K562 (cell line): ENCODE data around the gene NDUFS3. TPM values are rescaled to one million over a fixed set of nuclear protein-coding genes. Genes with fewer than 3 reads are reported as not detected.

ENCODE experiments used
- DNMT1 ChIP-seq: fragments of 450-650 bp; IDR thresholded peaks from 2 replicates; pipeline ENCODE4 v1.6.1; 2016; ENCODE audit warnings: antibody characterized with exemption, mild to moderate bottlenecking
- EP300 ChIP-seq: IDR thresholded peaks from 2 replicates; pipeline ENCODE4 v1.6.1; 2012; ENCODE audit warnings: low read length, improper control_type of control experiment
- EWSR1 ChIP-seq: fragments of 450-650 bp; IDR thresholded peaks from 2 replicates; pipeline ENCODE4 v1.6.1; 2018; ENCODE audit warnings: borderline replicate concordance, mild to moderate bottlenecking, low read depth, moderate library complexity; ENCODE audit not compliant: partially characterized antibody
- KDM4B ChIP-seq, 2 experiments: fragments of 450-650 bp in 1 of 2; sonication (generic) in 1 of 2; IDR thresholded peaks; 2 replicates each; pipeline ENCODE4 v1.6.1; 2016 to 2017; ENCODE audit warnings: borderline replicate concordance in 2 of 2, antibody characterized with exemption in 1 of 2, low read depth in 1 of 2, mild to moderate bottlenecking in 1 of 2
- SMAD3 ChIP-seq: fragments of 450-650 bp; formaldehyde crosslinking; conservative IDR thresholded peaks from 2 replicates; pipeline ENCODE4 v1.4.0; 2020; ENCODE audit warnings: mild to moderate bottlenecking
- ZNF41 ChIP-seq: fragments of 250-450 bp; sonication (Bioruptor Pico); conservative IDR thresholded peaks from 2 replicates; pipeline ENCODE4 v1.4.0; 2020; ENCODE audit warnings: mild to moderate bottlenecking
- polyA plus RNA-seq, 8 experiments: library from polyadenylated mRNA; depleted of rRNA in 4 of 8; stranded (reverse) in 5 of 8; unstranded in 3 of 8; fragments of >200 nt; fragmentation: Nextera tagmentation in 2 of 8; fragmentation: Illumina TruSeq in 1 of 8; extraction: Ambion mirVana in 2 of 8; extraction: Trizol in 1 of 8; gene quantifications; 2 replicates each; pipeline versions ENCODE4 v1.2.1 to v1.2.3, GENCODE V29; 2011 to 2014; ENCODE audit warnings: inconsistent platforms in 1 of 8, missing spikeins in 1 of 8
- total RNA-seq, 7 experiments: library from RNA; depleted of rRNA in 6 of 7; stranded (reverse); fragments of >200 nt in 6 of 7; fragmentation: Illumina TruSeq in 2 of 7; extraction: Trizol in 2 of 7; gene quantifications; 2 replicates each; pipeline versions ENCODE4 v1.2.1 to v1.2.3, GENCODE V29; 2011 to 2021; ENCODE audit warnings: low replicate concordance in 1 of 7
- TF ChIP-seq, protein P1 (sequence below): fragments of 200-400 bp; formaldehyde crosslinking; IDR thresholded peaks from 2 replicates; pipeline ENCODE4 v1.6.1; 2017; ENCODE audit warnings: mild to moderate bottlenecking, low read depth, low read length, moderate library complexity
- TF ChIP-seq, protein P2 (sequence below): fragments of 450-650 bp; IDR thresholded peaks from 2 replicates; pipeline ENCODE4 v1.7.0; 2016; ENCODE audit warnings: borderline replicate concordance
- TF ChIP-seq, protein P3 (sequence below): fragments of 250-450 bp; sonication (Bioruptor Pico); IDR thresholded peaks from 2 replicates; pipeline ENCODE4 v1.5.0; 2021; ENCODE audit warnings: mild to moderate bottlenecking, borderline replicate concordance
- TF ChIP-seq, protein P4 (sequence below): sonication (generic); formaldehyde crosslinking; IDR thresholded peaks from 2 replicates; pipeline ENCODE4 v1.5.0; 2020; ENCODE audit warnings: missing genetic modification reagents
- TF ChIP-seq, protein P5 (sequence below), 2 experiments: fragments of 450-650 bp in 1 of 2; IDR thresholded peaks; 2 replicates each; pipeline ENCODE4 v1.6.1; 2011 to 2017; ENCODE audit warnings: low read depth in 2 of 2, antibody characterized with exemption in 1 of 2, borderline replicate concordance in 1 of 2, low read length in 1 of 2, mild to moderate bottlenecking in 1 of 2, mixed read lengths in 1 of 2; ENCODE audit not compliant: control insufficient read depth in 1 of 2
- TF ChIP-seq, protein P6 (sequence below), 2 experiments: fragments of 200-800 bp in 1 of 2; sonication (Bioruptor generic) in 1 of 2; sonication (generic) in 1 of 2; formaldehyde crosslinking in 1 of 2; IDR thresholded peaks in 1 of 2; conservative IDR thresholded peaks in 1 of 2; 2 replicates each; pipeline versions ENCODE4 v1.5.0 to v1.6.1; 2016 to 2020; ENCODE audit warnings: missing compliant biosample characterization in 1 of 2, missing genetic modification characterization in 1 of 2, missing genetic modification reagents in 1 of 2

The NDUFS3 gene
- total and polyA plus RNA-seq, 9 of the 15 experiments (the other 6 are each of a cell fraction or from before 2014, with no cell fraction given), result 38.7 to 341 (median 194) TPM

DNA sequence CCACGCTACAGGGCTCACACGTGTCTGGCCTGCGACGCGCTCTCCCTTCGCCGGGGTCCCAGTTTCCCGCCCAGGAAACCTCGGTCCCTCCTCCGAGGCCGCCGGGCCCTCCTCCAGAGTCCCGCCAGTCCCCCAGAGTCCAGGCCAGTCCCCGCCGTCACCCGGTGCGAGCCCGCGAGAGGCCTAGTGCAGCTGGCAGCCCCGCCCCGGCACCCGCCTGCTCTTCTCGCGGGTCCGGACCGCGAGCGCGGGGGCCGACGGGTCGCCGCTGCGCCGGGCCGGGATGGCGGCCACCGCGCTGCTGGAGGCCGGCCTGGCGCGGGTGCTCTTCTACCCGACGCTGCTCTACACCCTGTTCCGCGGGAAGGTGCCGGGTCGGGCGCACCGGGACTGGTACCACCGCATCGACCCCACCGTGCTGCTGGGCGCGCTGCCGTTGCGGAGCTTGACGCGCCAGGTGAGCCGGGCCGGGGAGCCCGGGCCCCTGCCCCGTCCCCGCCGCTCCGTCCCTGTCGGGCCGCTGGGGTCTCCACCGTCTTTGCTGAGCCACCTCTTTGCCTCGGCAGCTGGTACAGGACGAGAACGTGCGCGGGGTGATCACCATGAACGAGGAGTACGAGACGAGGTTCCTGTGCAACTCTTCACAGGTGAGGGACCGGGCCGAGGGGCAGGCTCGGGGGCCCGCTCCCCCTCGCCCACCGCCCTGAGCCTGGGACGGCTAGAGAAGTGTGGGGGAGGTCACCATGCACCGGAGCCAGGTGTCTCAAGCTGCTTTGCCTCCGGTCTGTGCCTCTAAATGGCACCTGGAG, 13.3 kb upstream of the NDUFS3 start, which contains the start of gene PTPMT1 (continued):
- TF ChIP-seq, protein P1, sequence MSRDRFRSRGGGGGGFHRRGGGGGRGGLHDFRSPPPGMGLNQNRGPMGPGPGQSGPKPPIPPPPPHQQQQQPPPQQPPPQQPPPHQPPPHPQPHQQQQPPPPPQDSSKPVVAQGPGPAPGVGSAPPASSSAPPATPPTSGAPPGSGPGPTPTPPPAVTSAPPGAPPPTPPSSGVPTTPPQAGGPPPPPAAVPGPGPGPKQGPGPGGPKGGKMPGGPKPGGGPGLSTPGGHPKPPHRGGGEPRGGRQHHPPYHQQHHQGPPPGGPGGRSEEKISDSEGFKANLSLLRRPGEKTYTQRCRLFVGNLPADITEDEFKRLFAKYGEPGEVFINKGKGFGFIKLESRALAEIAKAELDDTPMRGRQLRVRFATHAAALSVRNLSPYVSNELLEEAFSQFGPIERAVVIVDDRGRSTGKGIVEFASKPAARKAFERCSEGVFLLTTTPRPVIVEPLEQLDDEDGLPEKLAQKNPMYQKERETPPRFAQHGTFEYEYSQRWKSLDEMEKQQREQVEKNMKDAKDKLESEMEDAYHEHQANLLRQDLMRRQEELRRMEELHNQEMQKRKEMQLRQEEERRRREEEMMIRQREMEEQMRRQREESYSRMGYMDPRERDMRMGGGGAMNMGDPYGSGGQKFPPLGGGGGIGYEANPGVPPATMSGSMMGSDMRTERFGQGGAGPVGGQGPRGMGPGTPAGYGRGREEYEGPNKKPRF, result no peak
- TF ChIP-seq, protein P2, sequence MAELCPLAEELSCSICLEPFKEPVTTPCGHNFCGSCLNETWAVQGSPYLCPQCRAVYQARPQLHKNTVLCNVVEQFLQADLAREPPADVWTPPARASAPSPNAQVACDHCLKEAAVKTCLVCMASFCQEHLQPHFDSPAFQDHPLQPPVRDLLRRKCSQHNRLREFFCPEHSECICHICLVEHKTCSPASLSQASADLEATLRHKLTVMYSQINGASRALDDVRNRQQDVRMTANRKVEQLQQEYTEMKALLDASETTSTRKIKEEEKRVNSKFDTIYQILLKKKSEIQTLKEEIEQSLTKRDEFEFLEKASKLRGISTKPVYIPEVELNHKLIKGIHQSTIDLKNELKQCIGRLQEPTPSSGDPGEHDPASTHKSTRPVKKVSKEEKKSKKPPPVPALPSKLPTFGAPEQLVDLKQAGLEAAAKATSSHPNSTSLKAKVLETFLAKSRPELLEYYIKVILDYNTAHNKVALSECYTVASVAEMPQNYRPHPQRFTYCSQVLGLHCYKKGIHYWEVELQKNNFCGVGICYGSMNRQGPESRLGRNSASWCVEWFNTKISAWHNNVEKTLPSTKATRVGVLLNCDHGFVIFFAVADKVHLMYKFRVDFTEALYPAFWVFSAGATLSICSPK, result no peak
- TF ChIP-seq SMAD3 (CRISPR knock-in tag) (no peak), ZNF41 (CRISPR knock-in tag) (no peak), KDM4B (IDR thresholded peaks at IDR 0.05; ENCODE audit: borderline replicate concordance in 2 of 2, low read depth in 1 of 2) (no peak), EP300 (no peak), DNMT1 (no peak), EWSR1 (no peak)
- TF ChIP-seq, protein P3, sequence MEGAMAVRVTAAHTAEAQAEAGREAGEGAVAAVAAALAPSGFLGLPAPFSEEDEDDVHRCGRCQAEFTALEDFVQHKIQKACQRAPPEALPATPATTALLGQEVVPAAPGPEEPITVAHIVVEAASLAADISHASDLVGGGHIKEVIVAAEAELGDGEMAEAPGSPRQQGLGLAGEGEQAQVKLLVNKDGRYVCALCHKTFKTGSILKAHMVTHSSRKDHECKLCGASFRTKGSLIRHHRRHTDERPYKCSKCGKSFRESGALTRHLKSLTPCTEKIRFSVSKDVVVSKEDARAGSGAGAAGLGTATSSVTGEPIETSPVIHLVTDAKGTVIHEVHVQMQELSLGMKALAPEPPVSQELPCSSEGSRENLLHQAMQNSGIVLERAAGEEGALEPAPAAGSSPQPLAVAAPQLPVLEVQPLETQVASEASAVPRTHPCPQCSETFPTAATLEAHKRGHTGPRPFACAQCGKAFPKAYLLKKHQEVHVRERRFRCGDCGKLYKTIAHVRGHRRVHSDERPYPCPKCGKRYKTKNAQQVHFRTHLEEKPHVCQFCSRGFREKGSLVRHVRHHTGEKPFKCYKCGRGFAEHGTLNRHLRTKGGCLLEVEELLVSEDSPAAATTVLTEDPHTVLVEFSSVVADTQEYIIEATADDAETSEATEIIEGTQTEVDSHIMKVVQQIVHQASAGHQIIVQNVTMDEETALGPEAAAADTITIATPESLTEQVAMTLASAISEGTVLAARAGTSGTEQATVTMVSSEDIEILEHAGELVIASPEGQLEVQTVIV, result no peak
- TF ChIP-seq, protein P4, sequence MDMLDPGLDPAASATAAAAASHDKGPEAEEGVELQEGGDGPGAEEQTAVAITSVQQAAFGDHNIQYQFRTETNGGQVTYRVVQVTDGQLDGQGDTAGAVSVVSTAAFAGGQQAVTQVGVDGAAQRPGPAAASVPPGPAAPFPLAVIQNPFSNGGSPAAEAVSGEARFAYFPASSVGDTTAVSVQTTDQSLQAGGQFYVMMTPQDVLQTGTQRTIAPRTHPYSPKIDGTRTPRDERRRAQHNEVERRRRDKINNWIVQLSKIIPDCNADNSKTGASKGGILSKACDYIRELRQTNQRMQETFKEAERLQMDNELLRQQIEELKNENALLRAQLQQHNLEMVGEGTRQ (CRISPR knock-in tag), result no peak
- TF ChIP-seq, protein P5, sequence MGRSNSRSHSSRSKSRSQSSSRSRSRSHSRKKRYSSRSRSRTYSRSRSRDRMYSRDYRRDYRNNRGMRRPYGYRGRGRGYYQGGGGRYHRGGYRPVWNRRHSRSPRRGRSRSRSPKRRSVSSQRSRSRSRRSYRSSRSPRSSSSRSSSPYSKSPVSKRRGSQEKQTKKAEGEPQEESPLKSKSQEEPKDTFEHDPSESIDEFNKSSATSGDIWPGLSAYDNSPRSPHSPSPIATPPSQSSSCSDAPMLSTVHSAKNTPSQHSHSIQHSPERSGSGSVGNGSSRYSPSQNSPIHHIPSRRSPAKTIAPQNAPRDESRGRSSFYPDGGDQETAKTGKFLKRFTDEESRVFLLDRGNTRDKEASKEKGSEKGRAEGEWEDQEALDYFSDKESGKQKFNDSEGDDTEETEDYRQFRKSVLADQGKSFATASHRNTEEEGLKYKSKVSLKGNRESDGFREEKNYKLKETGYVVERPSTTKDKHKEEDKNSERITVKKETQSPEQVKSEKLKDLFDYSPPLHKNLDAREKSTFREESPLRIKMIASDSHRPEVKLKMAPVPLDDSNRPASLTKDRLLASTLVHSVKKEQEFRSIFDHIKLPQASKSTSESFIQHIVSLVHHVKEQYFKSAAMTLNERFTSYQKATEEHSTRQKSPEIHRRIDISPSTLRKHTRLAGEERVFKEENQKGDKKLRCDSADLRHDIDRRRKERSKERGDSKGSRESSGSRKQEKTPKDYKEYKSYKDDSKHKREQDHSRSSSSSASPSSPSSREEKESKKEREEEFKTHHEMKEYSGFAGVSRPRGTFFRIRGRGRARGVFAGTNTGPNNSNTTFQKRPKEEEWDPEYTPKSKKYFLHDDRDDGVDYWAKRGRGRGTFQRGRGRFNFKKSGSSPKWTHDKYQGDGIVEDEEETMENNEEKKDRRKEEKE (IDR thresholded peaks at IDR 0.05; ENCODE audit: borderline replicate concordance in 1 of 2, control insufficient read depth in 1 of 2, low read depth in 2 of 2, low read length in 1 of 2), result no peak
- TF ChIP-seq, protein P6, sequence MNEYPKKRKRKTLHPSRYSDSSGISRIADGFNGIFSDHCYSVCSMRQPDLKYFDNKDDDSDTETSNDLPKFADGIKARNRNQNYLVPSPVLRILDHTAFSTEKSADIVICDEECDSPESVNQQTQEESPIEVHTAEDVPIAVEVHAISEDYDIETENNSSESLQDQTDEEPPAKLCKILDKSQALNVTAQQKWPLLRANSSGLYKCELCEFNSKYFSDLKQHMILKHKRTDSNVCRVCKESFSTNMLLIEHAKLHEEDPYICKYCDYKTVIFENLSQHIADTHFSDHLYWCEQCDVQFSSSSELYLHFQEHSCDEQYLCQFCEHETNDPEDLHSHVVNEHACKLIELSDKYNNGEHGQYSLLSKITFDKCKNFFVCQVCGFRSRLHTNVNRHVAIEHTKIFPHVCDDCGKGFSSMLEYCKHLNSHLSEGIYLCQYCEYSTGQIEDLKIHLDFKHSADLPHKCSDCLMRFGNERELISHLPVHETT (CRISPR knock-in tag; conservative IDR thresholded peaks at IDR 0.05 in 1 of 2, IDR thresholded peaks at IDR 0.05 in 1 of 2), result peak; percentile 47 to 74; a peak in 2 of 4 replicates
